ENCODE measurements around the gene PWP1.
A peak's percentile ranks its signal among the peaks of the same experiment; 100 is the strongest.

PWP1 gene

GRCh38 chr12:107736914-107737313 lies 51.3 kb downstream of the PWP1 start:
- no peak for DNase-seq

- DNase-seq, result no peak
Measured at GRCh38 chr12:107748472-107748871, 62.9 kb downstream of the PWP1 start.

DNA sequence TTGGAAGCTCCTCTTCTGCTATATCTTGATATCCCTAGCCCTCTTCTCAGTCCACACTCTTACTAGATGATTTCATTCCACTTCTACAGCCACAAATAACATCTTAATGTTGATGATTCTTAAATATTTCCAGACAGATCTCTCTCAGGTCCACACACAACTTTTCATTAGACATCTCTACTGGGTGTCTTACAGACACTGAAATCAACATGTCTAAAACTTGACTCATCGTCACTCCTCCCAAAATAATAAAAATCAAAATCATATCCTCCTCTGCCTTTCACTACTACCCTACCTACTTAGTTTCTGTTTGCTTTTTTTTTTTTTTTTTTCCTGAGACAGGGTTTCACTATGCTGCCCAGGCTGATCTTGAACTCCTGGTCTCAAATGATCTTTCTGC lies 63.5 kb downstream of the PWP1 start:
- DNase-seq, result peak; percentile 20

DNA sequence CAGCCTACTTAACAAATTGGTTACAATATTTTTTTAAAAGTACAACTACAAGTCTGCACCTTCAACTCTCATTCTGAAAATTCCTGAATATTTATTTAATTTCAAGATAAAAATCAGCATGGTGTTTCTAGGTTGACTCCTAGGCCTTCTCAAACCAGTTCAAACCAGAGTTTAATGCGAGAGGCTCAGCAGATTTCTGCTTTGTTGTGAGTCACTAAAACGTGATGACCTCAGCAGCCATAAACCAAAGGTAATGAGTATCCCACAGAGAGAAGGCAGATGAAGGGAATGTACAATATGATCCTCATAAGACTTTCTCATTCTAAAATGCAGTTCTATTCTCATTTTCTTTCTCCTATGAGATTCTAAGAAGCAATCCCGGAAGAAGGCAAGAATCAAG lies 73.8 kb downstream of the PWP1 start:
- no peak for DNase-seq

- no peak for DNase-seq
Measured at GRCh38 chr12:107760207-107760808, 74.7 kb downstream of the PWP1 start.

DNA sequence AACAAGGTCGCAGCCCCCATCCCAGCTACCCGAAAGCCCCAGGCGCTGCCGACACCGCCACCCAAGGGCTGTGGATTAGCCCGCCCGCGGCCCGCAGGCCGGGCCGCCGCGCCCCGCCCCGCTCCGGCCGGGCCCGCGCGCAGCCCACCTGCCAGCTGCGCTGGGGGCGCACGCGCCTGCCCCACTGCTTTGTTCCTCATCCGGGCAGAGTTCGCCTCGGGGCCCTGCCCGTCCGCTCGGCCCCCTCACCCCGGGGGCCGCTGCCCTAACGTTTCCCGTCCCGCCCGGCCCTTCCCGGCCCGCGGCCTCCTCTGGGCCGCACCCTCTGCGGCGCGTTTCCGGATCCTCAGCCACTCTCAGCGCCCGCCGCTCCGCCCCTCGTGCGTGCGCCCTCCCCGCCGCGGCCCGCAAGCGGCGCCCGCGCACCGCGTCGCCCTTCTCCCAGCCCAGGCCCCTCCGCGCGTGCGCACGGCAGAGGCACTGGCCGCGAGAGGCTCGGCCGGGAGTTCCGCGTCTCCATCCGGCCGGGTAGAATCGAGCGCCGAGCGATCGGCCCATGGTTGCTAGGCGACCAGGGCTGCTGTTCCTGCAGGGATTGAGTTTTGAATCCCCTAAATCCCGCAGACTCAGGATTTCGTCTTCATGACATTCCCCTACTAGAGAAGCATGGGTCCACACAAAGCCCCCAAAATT lies 75.4 kb downstream of the PWP1 start, which contains the start of gene PRDM4:
TSS of gene PRDM4 (minus strand) at position 329 of the 693 bp plus-strand sequence. CDS start 622 bp downstream, outside the sequence.
- DNase-seq, result peak; percentile 95

DNA sequence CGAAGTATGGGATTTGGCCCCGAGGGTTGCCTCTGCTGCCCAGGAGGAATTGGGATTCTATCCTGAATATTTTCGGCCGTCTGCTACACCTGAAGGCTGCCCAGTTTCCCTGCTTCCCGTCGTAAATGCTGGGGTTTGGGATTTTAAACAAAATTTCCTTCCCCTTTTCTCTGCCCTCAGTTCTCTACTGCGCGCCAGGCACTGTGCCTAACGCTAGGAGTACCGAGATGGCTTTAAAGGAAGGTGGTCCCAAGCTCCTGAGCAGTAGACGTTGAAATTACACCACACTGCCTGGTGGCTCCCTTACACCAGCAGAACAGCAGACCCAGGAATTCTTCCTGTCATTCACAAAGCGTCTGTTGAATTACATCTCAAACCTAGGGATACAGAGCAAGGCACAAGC lies 75.9 kb downstream of the PWP1 start:
- no peak for DNase-seq

Measured in 8988T (cell line).